Liver (tissue), 9 donors: ENCODE measurements around the gene SLC38A1. TPM values are rescaled to one million over a fixed set of nuclear protein-coding genes. Genes with fewer than 3 reads are reported as not detected.
A peak's percentile ranks its signal among the peaks of the same experiment; 100 is the strongest.

Source experiments
- DNase-seq: peaks from one replicate; pipeline ENCODE4 v3.0.0-alpha.2; 2017; ENCODE audit warnings: low spot score
- H3K27ac ChIP-seq, 2 donors: one replicate each; pipeline ENCODE4 v1.7.0; 2013; ENCODE audit warnings: inconsistent platforms in 2 of 2, low read length in 2 of 2, control low read depth in 1 of 2, low read depth in 1 of 2, mild to moderate bottlenecking in 1 of 2
- H3K27me3 ChIP-seq, 4 donors: one replicate each; pipeline versions ENCODE4 v1.6.1 to v1.7.0; 2013; ENCODE audit warnings: low read length in 3 of 4, inconsistent platforms in 1 of 4, mild to moderate bottlenecking in 1 of 4, moderate library complexity in 1 of 4; ENCODE audit not compliant: control insufficient read depth in 4 of 4, insufficient read depth in 4 of 4
- H3K36me3 ChIP-seq, 4 donors: one replicate each; pipeline versions ENCODE4 v1.6.1 to v1.7.0; 2013; ENCODE audit warnings: low read length in 3 of 4, mild to moderate bottlenecking in 3 of 4, low read depth in 1 of 4, moderate library complexity in 1 of 4; ENCODE audit not compliant: control insufficient read depth in 4 of 4, insufficient read depth in 3 of 4
- H3K4me1 ChIP-seq, 4 donors: one replicate each; pipeline versions ENCODE4 v1.6.1 to v1.7.0; 2013; ENCODE audit warnings: low read length in 3 of 4, mild to moderate bottlenecking in 3 of 4, moderate library complexity in 1 of 4; ENCODE audit not compliant: control insufficient read depth in 4 of 4, insufficient read depth in 4 of 4
- H3K4me3 ChIP-seq, 3 donors: one replicate each; pipeline versions ENCODE4 v1.6.1 to v1.7.0; 2013; ENCODE audit warnings: low read length in 3 of 3, control low read depth in 1 of 3, low read depth in 1 of 3, mild to moderate bottlenecking in 1 of 3
- H3K9ac ChIP-seq, 2 donors: one replicate each; pipeline ENCODE4 v1.7.0; 2013; ENCODE audit warnings: low read length in 2 of 2, mild to moderate bottlenecking in 2 of 2, moderate library complexity in 2 of 2, control low read depth in 1 of 2, low read depth in 1 of 2
- H3K9me3 ChIP-seq, 4 donors: one replicate each; pipeline versions ENCODE4 v1.6.1 to v1.7.0; 2013; ENCODE audit warnings: low read length in 3 of 4; ENCODE audit not compliant: control insufficient read depth in 4 of 4
- ATF3 ChIP-seq: IDR thresholded peaks from 2 replicates; pipeline ENCODE4 v1.6.1; 2016; ENCODE audit warnings: antibody characterized with exemption
- FOXA1 ChIP-seq: IDR thresholded peaks from 2 replicates; pipeline ENCODE4 v1.6.1; 2016; ENCODE audit warnings: antibody characterized with exemption
- GABPA ChIP-seq, 2 donors: IDR thresholded peaks in 1 of 2; conservative IDR thresholded peaks in 1 of 2; 2 replicates each; pipeline ENCODE4 v1.6.1; 2016; ENCODE audit warnings: antibody characterized with exemption in 2 of 2, mild to moderate bottlenecking in 1 of 2, moderate library complexity in 1 of 2
- HNF4A ChIP-seq, 2 donors: conservative IDR thresholded peaks; 2 replicates each; pipeline ENCODE4 v1.6.1; 2016; ENCODE audit warnings: antibody characterized with exemption in 2 of 2, mild to moderate bottlenecking in 2 of 2
- HNF4G ChIP-seq: IDR thresholded peaks from 2 replicates; pipeline ENCODE4 v1.6.1; 2016; ENCODE audit warnings: antibody characterized with exemption
- JUND ChIP-seq, 2 donors: IDR thresholded peaks; 2 replicates each; pipeline ENCODE4 v1.6.1; 2016; ENCODE audit warnings: antibody characterized with exemption in 2 of 2
- MAX ChIP-seq: IDR thresholded peaks from 2 replicates; pipeline ENCODE4 v1.6.1; 2016; ENCODE audit warnings: antibody characterized with exemption
- NR2F2 ChIP-seq: IDR thresholded peaks from 2 replicates; pipeline ENCODE4 v1.6.1; 2016; ENCODE audit warnings: antibody characterized with exemption
- RAD21 ChIP-seq, 2 donors: IDR thresholded peaks; 2 replicates each; pipeline ENCODE4 v1.6.1; 2016; ENCODE audit warnings: antibody characterized with exemption in 2 of 2, mild to moderate bottlenecking in 2 of 2
- REST ChIP-seq: IDR thresholded peaks from 2 replicates; pipeline ENCODE4 v1.6.1; 2016; ENCODE audit warnings: antibody characterized with exemption, mild to moderate bottlenecking
- RXRA ChIP-seq, 2 donors: IDR thresholded peaks; 2 replicates each; pipeline ENCODE4 v1.6.1; 2017 to 2018; ENCODE audit warnings: antibody characterized with exemption in 2 of 2, mild to moderate bottlenecking in 1 of 2
- SP1 ChIP-seq: IDR thresholded peaks from 2 replicates; pipeline ENCODE4 v1.6.1; 2018; ENCODE audit warnings: antibody characterized with exemption, mild to moderate bottlenecking
- TAF1 ChIP-seq: conservative IDR thresholded peaks from 2 replicates; pipeline ENCODE4 v1.6.1; 2016; ENCODE audit warnings: antibody characterized with exemption, mild to moderate bottlenecking
- WGBS: extraction: QIAGEN DNeasy Blood & Tissue Kit; methylation state at CpG from one replicate; pipeline ENCODE4 v1.1.7; 2013; 5-methylcytosine and 5-hydroxymethylcytosine counted together
- polyA plus RNA-seq, 2 donors: library from polyadenylated mRNA; stranded (reverse) in 1 of 2; unstranded in 1 of 2; fragments of 200-250 nt in 1 of 2; fragments of >200 nt in 1 of 2; fragmentation: Nextera tagmentation in 1 of 2; extraction: Ambion mirVana in 1 of 2; gene quantifications; one replicate each; pipeline versions ENCODE4 v1.2.1 to v1.2.3, GENCODE V29; 2013 to 2015
- total RNA-seq, 2 donors: library from RNA; depleted of rRNA; stranded (reverse); fragments of >200 nt; gene quantifications; one replicate each; pipeline ENCODE4 v1.2.3, GENCODE V29; 2014
- donor health status: healthy.
- donor health status: healthy.
- donor health status: healthy.
- donor health status: healthy.
- donor health status: healthy.

Gene SLC38A1
- total and polyA plus RNA-seq, 4 donors = 6.2 to 14.9 (median 9.6) TPM

- Histone ChIP-seq H3K9me3 (no peaks in the 10 kb centered on the region), H3K27me3 (no peaks in the 10 kb centered on the region), H3K36me3 (no peaks in the 10 kb centered on the region), H3K4me1 (no peaks in the 10 kb centered on the region), H3K9ac (no peak overlapping the region), H3K27ac (no peak overlapping the region), H3K4me3 (no peak overlapping the region)
- WGBS = 92% methylated on average over 2 of the region's 2 CpGs
- no peak for TF ChIP-seq ATF3
- no peak for DNase-seq
Measured at GRCh38 chr12:46144433-46144832, 124.4 kb downstream of the SLC38A1 start.

GRCh38 chr12:46136249-46136648, 132.6 kb downstream of the SLC38A1 start:
- TF ChIP-seq HNF4A (conservative IDR thresholded peaks at IDR 0.05) (peak in 1 of 2 donors; percentile 31), HNF4G (no peak)
- WGBS = 36% methylated on average over 2 of the region's 2 CpGs
- Histone ChIP-seq H3K9me3 (no peaks in the 10 kb centered on the region), H3K9ac (no peak overlapping the region), H3K36me3 (no peaks in the 10 kb centered on the region), H3K27me3 (no peaks in the 10 kb centered on the region), H3K27ac (no peak overlapping the region), H3K4me1 (no peaks in the 10 kb centered on the region), H3K4me3 (no peak overlapping the region)
- DNase-seq = no peak

- 60% methylated on average over 1 of the region's 1 CpG for WGBS
- Histone ChIP-seq H3K9ac (no peak overlapping the region), H3K9me3 (no peaks in the 10 kb centered on the region), H3K27ac (no peak overlapping the region), H3K27me3 (no peaks in the 10 kb centered on the region), H3K36me3 (no peaks in the 10 kb centered on the region), H3K4me3 (no peak overlapping the region), H3K4me1 (no peaks in the 10 kb centered on the region)
- TF ChIP-seq MAX (no peak), NR2F2 (no peak), TAF1 (no peak), SP1 (no peak), FOXA1 (no peak), RAD21 (IDR thresholded peaks at IDR 0.05) (no peak), RXRA (IDR thresholded peaks at IDR 0.05) (no peak), HNF4A (conservative IDR thresholded peaks at IDR 0.05) (no peak), GABPA (IDR thresholded peaks at IDR 0.05 in 1 of 2, conservative IDR thresholded peaks at IDR 0.05 in 1 of 2) (no peak), JUND (IDR thresholded peaks at IDR 0.05) (no peak), REST (no peak)
- DNase-seq = no peak
Measured at GRCh38 chr12:46135750-46136149, 133.1 kb downstream of the SLC38A1 start.
